Liver (tissue), 9 donors: Measurements from ENCODE around the gene STK4. TPM values are rescaled to one million over a fixed set of nuclear protein-coding genes. Genes with fewer than 3 reads are reported as not detected.

Source experiments
- DNase-seq: peaks from one replicate; pipeline ENCODE4 v3.0.0-alpha.2; 2017; ENCODE audit warnings: low spot score
- H3K27ac ChIP-seq, 2 donors: one replicate each; pipeline ENCODE4 v1.7.0; 2013; ENCODE audit warnings: inconsistent platforms in 2 of 2, low read length in 2 of 2, control low read depth in 1 of 2, low read depth in 1 of 2, mild to moderate bottlenecking in 1 of 2
- H3K27me3 ChIP-seq, 4 donors: one replicate each; pipeline versions ENCODE4 v1.6.1 to v1.7.0; 2013; ENCODE audit warnings: low read length in 3 of 4, inconsistent platforms in 1 of 4, mild to moderate bottlenecking in 1 of 4, moderate library complexity in 1 of 4; ENCODE audit not compliant: control insufficient read depth in 4 of 4, insufficient read depth in 4 of 4
- H3K36me3 ChIP-seq, 4 donors: one replicate each; pipeline versions ENCODE4 v1.6.1 to v1.7.0; 2013; ENCODE audit warnings: low read length in 3 of 4, mild to moderate bottlenecking in 3 of 4, low read depth in 1 of 4, moderate library complexity in 1 of 4; ENCODE audit not compliant: control insufficient read depth in 4 of 4, insufficient read depth in 3 of 4
- H3K4me1 ChIP-seq, 4 donors: one replicate each; pipeline versions ENCODE4 v1.6.1 to v1.7.0; 2013; ENCODE audit warnings: low read length in 3 of 4, mild to moderate bottlenecking in 3 of 4, moderate library complexity in 1 of 4; ENCODE audit not compliant: control insufficient read depth in 4 of 4, insufficient read depth in 4 of 4
- H3K4me3 ChIP-seq, 3 donors: one replicate each; pipeline versions ENCODE4 v1.6.1 to v1.7.0; 2013; ENCODE audit warnings: low read length in 3 of 3, control low read depth in 1 of 3, low read depth in 1 of 3, mild to moderate bottlenecking in 1 of 3
- H3K9ac ChIP-seq, 2 donors: one replicate each; pipeline ENCODE4 v1.7.0; 2013; ENCODE audit warnings: low read length in 2 of 2, mild to moderate bottlenecking in 2 of 2, moderate library complexity in 2 of 2, control low read depth in 1 of 2, low read depth in 1 of 2
- H3K9me3 ChIP-seq, 4 donors: one replicate each; pipeline versions ENCODE4 v1.6.1 to v1.7.0; 2013; ENCODE audit warnings: low read length in 3 of 4; ENCODE audit not compliant: control insufficient read depth in 4 of 4
- EGR1 ChIP-seq, 2 donors: IDR thresholded peaks; 2 replicates each; pipeline ENCODE4 v1.6.1; 2016 to 2018; ENCODE audit warnings: antibody characterized with exemption in 2 of 2, low read depth in 2 of 2
- FOXA1 ChIP-seq: IDR thresholded peaks from 2 replicates; pipeline ENCODE4 v1.6.1; 2016; ENCODE audit warnings: antibody characterized with exemption
- FOXA2 ChIP-seq: IDR thresholded peaks from 2 replicates; pipeline ENCODE4 v1.6.1; 2016; ENCODE audit warnings: antibody characterized with exemption
- GABPA ChIP-seq, 2 donors: IDR thresholded peaks in 1 of 2; conservative IDR thresholded peaks in 1 of 2; 2 replicates each; pipeline ENCODE4 v1.6.1; 2016; ENCODE audit warnings: antibody characterized with exemption in 2 of 2, mild to moderate bottlenecking in 1 of 2, moderate library complexity in 1 of 2
- HNF4A ChIP-seq, 2 donors: conservative IDR thresholded peaks; 2 replicates each; pipeline ENCODE4 v1.6.1; 2016; ENCODE audit warnings: antibody characterized with exemption in 2 of 2, mild to moderate bottlenecking in 2 of 2
- HNF4G ChIP-seq: IDR thresholded peaks from 2 replicates; pipeline ENCODE4 v1.6.1; 2016; ENCODE audit warnings: antibody characterized with exemption
- JUND ChIP-seq, 2 donors: IDR thresholded peaks; 2 replicates each; pipeline ENCODE4 v1.6.1; 2016; ENCODE audit warnings: antibody characterized with exemption in 2 of 2
- NR2F2 ChIP-seq: IDR thresholded peaks from 2 replicates; pipeline ENCODE4 v1.6.1; 2016; ENCODE audit warnings: antibody characterized with exemption
- RAD21 ChIP-seq, 2 donors: IDR thresholded peaks; 2 replicates each; pipeline ENCODE4 v1.6.1; 2016; ENCODE audit warnings: antibody characterized with exemption in 2 of 2, mild to moderate bottlenecking in 2 of 2
- RXRA ChIP-seq, 2 donors: IDR thresholded peaks; 2 replicates each; pipeline ENCODE4 v1.6.1; 2017 to 2018; ENCODE audit warnings: antibody characterized with exemption in 2 of 2, mild to moderate bottlenecking in 1 of 2
- SP1 ChIP-seq: IDR thresholded peaks from 2 replicates; pipeline ENCODE4 v1.6.1; 2018; ENCODE audit warnings: antibody characterized with exemption, mild to moderate bottlenecking
- TAF1 ChIP-seq: conservative IDR thresholded peaks from 2 replicates; pipeline ENCODE4 v1.6.1; 2016; ENCODE audit warnings: antibody characterized with exemption, mild to moderate bottlenecking
- YY1 ChIP-seq: IDR thresholded peaks from 2 replicates; pipeline ENCODE4 v1.6.1; 2016; ENCODE audit warnings: antibody characterized with exemption, mild to moderate bottlenecking
- WGBS: extraction: QIAGEN DNeasy Blood & Tissue Kit; methylation state at CpG from one replicate; pipeline ENCODE4 v1.1.7; 2013; 5-methylcytosine and 5-hydroxymethylcytosine counted together
- polyA plus RNA-seq, 2 donors: library from polyadenylated mRNA; stranded (reverse) in 1 of 2; unstranded in 1 of 2; fragments of 200-250 nt in 1 of 2; fragments of >200 nt in 1 of 2; fragmentation: Nextera tagmentation in 1 of 2; extraction: Ambion mirVana in 1 of 2; gene quantifications; one replicate each; pipeline versions ENCODE4 v1.2.1 to v1.2.3, GENCODE V29; 2013 to 2015
- total RNA-seq, 2 donors: library from RNA; depleted of rRNA; stranded (reverse); fragments of >200 nt; gene quantifications; one replicate each; pipeline ENCODE4 v1.2.3, GENCODE V29; 2014
- TF ChIP-seq, protein P1 (sequence below): IDR thresholded peaks from 2 replicates; pipeline ENCODE4 v1.6.1; 2016; ENCODE audit warnings: antibody characterized with exemption
- TF ChIP-seq, protein P2 (sequence below): IDR thresholded peaks from 2 replicates; pipeline ENCODE4 v1.6.1; 2016; ENCODE audit warnings: antibody characterized with exemption
- TF ChIP-seq, protein P3 (sequence below): IDR thresholded peaks from 2 replicates; pipeline ENCODE4 v1.6.1; 2016; ENCODE audit warnings: antibody characterized with exemption
- TF ChIP-seq, protein P4 (sequence below): IDR thresholded peaks from 2 replicates; pipeline ENCODE4 v1.6.1; 2016; ENCODE audit warnings: antibody characterized with exemption, mild to moderate bottlenecking
- TF ChIP-seq, protein P5 (sequence below): fragments of 150-350 bp; IDR thresholded peaks from 2 replicates; pipeline ENCODE4 v1.5.1; 2017; ENCODE audit warnings: improper control_type of control experiment, low read depth, low read length; ENCODE audit not compliant: missing input control
- donor health status: healthy.
- donor health status: healthy.
- donor health status: healthy.
- donor health status: healthy.
- donor health status: healthy.

The STK4 gene
- total and polyA plus RNA-seq, 4 donors = 3.7 to 20.8 (median 13.9) TPM

DNA sequence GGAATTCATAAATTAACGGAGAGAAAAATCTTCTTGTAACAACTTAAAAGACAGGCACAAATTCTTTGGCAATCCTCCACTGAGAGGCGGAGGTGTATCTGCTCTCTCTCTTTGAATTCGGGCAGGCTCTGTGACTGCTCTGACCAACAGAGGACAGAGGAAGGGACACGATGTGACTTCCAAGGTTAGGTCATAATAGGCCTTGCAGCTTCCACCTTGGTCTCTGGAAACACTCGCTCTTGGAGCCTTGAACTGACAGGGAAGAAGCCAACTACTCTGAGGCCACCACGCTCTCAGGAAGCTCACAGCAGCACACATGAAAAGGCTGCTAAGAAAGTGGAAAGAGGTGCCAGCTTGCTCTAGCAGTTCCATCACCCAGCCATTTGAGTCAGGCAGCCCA is 21.1 kb upstream of the STK4 start:
- WGBS = 93% methylated on average over 6 of the region's 6 CpGs

More for the DNA sequence above, 21.1 kb upstream of the STK4 start:
- Histone ChIP-seq H3K9me3 (no peaks in the 10 kb centered on the region), H3K9ac (no peak overlapping the region), H3K27me3 (no peaks in the 10 kb centered on the region), H3K27ac (no peak overlapping the region), H3K4me3 (no peak overlapping the region), H3K4me1 (peaks cover 0 to 17% (median 9%) of the 10 kb centered on the region in 4 donors), H3K36me3 (peaks cover 7 to 41% (median 32%) of the 10 kb centered on the region in 4 donors)
- DNase-seq = no peak
- TF ChIP-seq FOXA1 (no peak), HNF4A (conservative IDR thresholded peaks at IDR 0.05) (no peak), FOXA2 (no peak), HNF4G (no peak), GABPA (IDR thresholded peaks at IDR 0.05 in 1 of 2, conservative IDR thresholded peaks at IDR 0.05 in 1 of 2) (no peak), EGR1 (IDR thresholded peaks at IDR 0.05; ENCODE audit: low read depth in 2 of 2) (no peak), RAD21 (IDR thresholded peaks at IDR 0.05) (no peak), TAF1 (no peak), JUND (IDR thresholded peaks at IDR 0.05) (no peak), NR2F2 (no peak), YY1 (no peak), SP1 (no peak), RXRA (IDR thresholded peaks at IDR 0.05) (no peak)
- TF ChIP-seq, protein P1, sequence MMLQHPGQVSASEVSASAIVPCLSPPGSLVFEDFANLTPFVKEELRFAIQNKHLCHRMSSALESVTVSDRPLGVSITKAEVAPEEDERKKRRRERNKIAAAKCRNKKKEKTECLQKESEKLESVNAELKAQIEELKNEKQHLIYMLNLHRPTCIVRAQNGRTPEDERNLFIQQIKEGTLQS = no peak
- TF ChIP-seq, protein P2, sequence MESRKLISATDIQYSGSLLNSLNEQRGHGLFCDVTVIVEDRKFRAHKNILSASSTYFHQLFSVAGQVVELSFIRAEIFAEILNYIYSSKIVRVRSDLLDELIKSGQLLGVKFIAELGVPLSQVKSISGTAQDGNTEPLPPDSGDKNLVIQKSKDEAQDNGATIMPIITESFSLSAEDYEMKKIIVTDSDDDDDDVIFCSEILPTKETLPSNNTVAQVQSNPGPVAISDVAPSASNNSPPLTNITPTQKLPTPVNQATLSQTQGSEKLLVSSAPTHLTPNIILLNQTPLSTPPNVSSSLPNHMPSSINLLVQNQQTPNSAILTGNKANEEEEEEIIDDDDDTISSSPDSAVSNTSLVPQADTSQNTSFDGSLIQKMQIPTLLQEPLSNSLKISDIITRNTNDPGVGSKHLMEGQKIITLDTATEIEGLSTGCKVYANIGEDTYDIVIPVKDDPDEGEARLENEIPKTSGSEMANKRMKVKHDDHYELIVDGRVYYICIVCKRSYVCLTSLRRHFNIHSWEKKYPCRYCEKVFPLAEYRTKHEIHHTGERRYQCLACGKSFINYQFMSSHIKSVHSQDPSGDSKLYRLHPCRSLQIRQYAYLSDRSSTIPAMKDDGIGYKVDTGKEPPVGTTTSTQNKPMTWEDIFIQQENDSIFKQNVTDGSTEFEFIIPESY = no peak
- TF ChIP-seq, protein P3, sequence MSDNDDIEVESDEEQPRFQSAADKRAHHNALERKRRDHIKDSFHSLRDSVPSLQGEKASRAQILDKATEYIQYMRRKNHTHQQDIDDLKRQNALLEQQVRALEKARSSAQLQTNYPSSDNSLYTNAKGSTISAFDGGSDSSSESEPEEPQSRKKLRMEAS = no peak
- TF ChIP-seq, protein P4, sequence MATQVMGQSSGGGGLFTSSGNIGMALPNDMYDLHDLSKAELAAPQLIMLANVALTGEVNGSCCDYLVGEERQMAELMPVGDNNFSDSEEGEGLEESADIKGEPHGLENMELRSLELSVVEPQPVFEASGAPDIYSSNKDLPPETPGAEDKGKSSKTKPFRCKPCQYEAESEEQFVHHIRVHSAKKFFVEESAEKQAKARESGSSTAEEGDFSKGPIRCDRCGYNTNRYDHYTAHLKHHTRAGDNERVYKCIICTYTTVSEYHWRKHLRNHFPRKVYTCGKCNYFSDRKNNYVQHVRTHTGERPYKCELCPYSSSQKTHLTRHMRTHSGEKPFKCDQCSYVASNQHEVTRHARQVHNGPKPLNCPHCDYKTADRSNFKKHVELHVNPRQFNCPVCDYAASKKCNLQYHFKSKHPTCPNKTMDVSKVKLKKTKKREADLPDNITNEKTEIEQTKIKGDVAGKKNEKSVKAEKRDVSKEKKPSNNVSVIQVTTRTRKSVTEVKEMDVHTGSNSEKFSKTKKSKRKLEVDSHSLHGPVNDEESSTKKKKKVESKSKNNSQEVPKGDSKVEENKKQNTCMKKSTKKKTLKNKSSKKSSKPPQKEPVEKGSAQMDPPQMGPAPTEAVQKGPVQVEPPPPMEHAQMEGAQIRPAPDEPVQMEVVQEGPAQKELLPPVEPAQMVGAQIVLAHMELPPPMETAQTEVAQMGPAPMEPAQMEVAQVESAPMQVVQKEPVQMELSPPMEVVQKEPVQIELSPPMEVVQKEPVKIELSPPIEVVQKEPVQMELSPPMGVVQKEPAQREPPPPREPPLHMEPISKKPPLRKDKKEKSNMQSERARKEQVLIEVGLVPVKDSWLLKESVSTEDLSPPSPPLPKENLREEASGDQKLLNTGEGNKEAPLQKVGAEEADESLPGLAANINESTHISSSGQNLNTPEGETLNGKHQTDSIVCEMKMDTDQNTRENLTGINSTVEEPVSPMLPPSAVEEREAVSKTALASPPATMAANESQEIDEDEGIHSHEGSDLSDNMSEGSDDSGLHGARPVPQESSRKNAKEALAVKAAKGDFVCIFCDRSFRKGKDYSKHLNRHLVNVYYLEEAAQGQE = no peak
- TF ChIP-seq, protein P5, sequence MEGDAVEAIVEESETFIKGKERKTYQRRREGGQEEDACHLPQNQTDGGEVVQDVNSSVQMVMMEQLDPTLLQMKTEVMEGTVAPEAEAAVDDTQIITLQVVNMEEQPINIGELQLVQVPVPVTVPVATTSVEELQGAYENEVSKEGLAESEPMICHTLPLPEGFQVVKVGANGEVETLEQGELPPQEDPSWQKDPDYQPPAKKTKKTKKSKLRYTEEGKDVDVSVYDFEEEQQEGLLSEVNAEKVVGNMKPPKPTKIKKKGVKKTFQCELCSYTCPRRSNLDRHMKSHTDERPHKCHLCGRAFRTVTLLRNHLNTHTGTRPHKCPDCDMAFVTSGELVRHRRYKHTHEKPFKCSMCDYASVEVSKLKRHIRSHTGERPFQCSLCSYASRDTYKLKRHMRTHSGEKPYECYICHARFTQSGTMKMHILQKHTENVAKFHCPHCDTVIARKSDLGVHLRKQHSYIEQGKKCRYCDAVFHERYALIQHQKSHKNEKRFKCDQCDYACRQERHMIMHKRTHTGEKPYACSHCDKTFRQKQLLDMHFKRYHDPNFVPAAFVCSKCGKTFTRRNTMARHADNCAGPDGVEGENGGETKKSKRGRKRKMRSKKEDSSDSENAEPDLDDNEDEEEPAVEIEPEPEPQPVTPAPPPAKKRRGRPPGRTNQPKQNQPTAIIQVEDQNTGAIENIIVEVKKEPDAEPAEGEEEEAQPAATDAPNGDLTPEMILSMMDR = no peak
